Suppressor macrophage treated with lipopolysaccharide for 1 hour (primary cell): ENCODE data around the gene GJD2.

Source experiments
- DNase-seq, 3 donors: peaks; one replicate each; pipeline ENCODE4 v3.0.0-alpha.2; 2020 to 2022

GJD2 gene

DNA sequence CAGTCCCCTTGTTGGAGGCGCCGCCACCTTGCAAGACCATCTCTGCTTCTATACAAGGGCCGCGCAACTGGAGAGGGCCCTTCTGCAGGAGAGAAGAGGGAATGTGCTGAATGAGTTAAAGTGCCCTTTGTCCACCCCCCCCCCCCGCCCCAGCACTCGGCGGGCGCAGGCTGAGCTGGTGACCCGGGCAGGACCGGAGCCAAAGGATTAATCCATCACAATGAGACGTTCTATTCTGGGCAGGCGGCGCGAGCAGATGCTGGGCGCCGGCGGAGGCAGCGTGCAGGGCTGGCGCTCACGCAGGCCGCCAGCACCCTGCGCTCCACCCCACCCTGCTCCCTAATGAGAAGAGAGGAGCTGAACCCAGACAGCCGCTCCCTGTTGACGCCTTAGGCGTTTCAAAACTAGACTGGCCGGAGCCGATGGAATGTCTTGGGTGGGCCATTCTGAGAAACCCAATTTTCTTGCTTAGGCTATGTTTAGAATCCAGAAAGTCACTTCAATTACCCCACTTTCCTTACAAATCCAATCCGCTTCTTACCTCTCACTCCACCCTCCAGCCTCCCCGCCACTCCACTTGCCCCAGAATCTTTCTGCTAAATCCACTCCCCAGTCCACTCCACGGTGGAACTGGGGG lies 32.9 kb downstream of the GJD2 start:
- no peak for DNase-seq

DNA sequence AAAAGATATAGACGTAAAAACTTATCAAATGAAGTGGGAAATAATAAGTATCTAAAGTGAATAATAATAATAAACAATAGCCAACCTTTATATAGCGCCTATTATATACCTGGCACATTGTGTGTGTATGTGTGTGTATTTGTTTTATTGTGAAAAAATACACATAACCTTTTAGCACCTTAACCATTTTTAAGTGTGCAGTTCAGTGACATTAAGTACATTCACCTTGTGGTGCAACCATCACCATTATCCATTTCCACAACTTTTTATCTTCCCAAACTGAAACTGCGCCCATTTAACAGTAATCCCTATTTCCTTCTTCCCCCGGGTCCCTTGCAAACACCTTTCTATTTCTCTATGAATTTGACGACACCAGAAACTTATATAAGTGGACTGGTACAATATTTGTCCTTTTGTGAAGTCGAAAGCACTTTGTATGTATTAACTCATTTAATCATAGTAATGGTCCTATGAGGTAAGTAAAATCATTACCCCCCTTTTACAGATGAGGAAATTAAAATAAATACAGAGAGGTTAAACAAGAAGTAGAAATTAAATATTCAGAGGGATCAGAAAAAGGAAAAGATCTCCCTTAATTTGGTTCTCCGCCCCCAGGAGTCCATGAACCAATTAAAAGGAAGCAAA lies 33.5 kb downstream of the GJD2 start:
- no peak for DNase-seq

DNA sequence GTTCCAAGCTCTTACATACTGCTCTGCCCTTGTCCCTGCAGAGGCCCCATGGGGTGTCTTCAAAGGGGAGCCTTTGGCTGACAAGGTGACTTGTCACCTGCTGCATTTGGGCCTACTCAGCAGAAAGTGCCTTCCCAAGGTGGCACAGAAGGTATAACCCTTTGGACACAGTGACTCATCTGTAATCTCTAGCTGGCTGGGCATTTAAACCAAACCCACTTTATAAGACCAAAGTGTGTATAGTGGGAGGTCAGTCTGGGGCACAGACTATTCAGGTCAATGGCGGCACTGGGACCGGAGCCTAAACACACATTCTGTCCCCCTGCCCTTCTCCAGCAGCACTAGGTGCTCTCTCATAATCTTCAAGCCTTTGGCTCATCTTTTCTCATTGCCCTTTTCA lies 35.1 kb downstream of the GJD2 start:
- no peak for DNase-seq

- no peak for DNase-seq
Measured at GRCh38 chr15:34718681-34719665, 35.8 kb downstream of the GJD2 start.

- no peak for DNase-seq
Measured at GRCh38 chr15:34717729-34718128, 37.1 kb downstream of the GJD2 start.

- DNase-seq = no peak
Measured at GRCh38 chr15:34716111-34716510, 38.7 kb downstream of the GJD2 start.

- no peak for DNase-seq
Measured at GRCh38 chr15:34714476-34715121, 40.2 kb downstream of the GJD2 start.

GRCh38 chr15:34713635-34714034 lies 41.2 kb downstream of the GJD2 start:
- no peak for DNase-seq

- DNase-seq = no peak
Measured at GRCh38 chr15:34709866-34710265, 44.9 kb downstream of the GJD2 start.

DNA sequence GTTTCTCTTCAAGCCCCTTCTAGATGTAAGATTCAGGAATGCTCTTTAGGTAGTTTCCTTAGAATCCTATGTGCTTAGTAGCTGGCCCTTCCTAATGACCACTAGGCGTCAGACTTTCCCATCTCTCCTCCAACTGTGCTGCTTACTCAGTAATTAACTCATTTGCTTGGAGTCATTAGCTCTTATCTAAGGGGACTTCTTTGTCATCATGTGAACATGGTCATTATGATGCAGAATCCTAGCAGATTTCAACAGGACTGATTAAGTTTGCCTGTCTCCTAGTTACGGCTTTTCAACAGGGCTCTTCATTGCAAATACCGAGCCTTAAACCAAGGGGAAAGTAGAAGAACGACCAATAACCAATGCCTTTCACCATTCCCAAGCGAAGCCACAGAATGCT lies 46.4 kb downstream of the GJD2 start:
- DNase-seq = peak; percentile 30 to 47 (median 31)

- peak in 1 of 3 donors; percentile 7 for DNase-seq
Measured at GRCh38 chr15:34701536-34701935, 53.3 kb downstream of the GJD2 start.
